Neutrophil (primary cell): Measurements from ENCODE around the gene EID1.

Experiments used
- H3K27ac ChIP-seq: fragments of 200-600 bp; sonication (generic); 2 replicates; pipeline ENCODE4 v1.5.1; 2016; ENCODE audit warnings: mild to moderate bottlenecking, moderate library complexity
- H3K27me3 ChIP-seq: fragments of 200-600 bp; sonication (generic); 2 replicates; pipeline ENCODE4 v1.6.0; 2016; ENCODE audit warnings: mild to moderate bottlenecking
- H3K36me3 ChIP-seq: fragments of 200-600 bp; sonication (generic); 2 replicates; pipeline ENCODE4 v1.5.1; 2017
- H3K4me1 ChIP-seq, 2 experiments: fragments of 200-600 bp in 1 of 2; sonication (generic) in 1 of 2; 1 replicate in 1 of 2; 2 replicates in 1 of 2; pipeline versions ENCODE4 v1.5.1 to v1.6.1; 2013 to 2016; ENCODE audit warnings: low read depth in 1 of 2, low read length in 1 of 2, mild to moderate bottlenecking in 1 of 2, moderate library complexity in 1 of 2; ENCODE audit not compliant: control insufficient read depth in 1 of 2, insufficient read depth in 1 of 2
- H3K4me3 ChIP-seq, 2 experiments: fragments of 200-600 bp in 1 of 2; sonication (generic) in 1 of 2; 1 replicate in 1 of 2; 2 replicates in 1 of 2; pipeline ENCODE4 v1.5.1; 2013 to 2016; ENCODE audit warnings: low read depth in 1 of 2, low read length in 1 of 2, mild to moderate bottlenecking in 1 of 2, moderate library complexity in 1 of 2
- H3K9me3 ChIP-seq: fragments of 200-600 bp; sonication (generic); 2 replicates; pipeline ENCODE4 v1.5.1; 2016
- TF ChIP-seq, protein P1 (sequence below): fragments of 200-600 bp; sonication (generic); IDR thresholded peaks from 2 replicates; pipeline ENCODE4 v1.5.1; 2016; ENCODE audit warnings: antibody characterized with exemption

The EID1 gene

DNA sequence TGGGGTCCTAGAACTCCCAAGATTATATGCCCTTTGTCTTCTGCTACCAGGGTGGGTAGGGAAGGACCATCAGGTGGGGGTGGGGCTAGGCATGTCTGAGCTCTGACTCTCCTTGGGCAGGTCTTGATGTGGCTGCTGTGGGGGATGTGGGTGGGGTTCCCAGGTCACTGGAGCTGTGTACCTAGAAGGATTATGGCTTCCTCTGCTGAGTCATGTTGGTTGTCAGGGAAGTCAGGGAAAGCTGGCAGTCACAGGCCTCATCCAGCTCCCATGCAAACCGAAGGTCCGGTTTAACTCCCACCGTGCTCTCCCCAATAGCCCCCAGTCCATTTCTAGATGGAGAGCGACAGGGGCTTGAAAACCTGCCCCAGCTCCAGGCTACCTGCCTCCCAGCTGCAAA lies 35.2 kb downstream of the EID1 start:
- no peaks in the 10 kb centered on the region for H3K4me1 ChIP-seq
- peaks cover 10% of the 10 kb centered on the region for H3K27me3 ChIP-seq
- no peaks in the 10 kb centered on the region for H3K9me3 ChIP-seq
- no peaks in the 10 kb centered on the region for H3K36me3 ChIP-seq
- TF ChIP-seq, protein P1, sequence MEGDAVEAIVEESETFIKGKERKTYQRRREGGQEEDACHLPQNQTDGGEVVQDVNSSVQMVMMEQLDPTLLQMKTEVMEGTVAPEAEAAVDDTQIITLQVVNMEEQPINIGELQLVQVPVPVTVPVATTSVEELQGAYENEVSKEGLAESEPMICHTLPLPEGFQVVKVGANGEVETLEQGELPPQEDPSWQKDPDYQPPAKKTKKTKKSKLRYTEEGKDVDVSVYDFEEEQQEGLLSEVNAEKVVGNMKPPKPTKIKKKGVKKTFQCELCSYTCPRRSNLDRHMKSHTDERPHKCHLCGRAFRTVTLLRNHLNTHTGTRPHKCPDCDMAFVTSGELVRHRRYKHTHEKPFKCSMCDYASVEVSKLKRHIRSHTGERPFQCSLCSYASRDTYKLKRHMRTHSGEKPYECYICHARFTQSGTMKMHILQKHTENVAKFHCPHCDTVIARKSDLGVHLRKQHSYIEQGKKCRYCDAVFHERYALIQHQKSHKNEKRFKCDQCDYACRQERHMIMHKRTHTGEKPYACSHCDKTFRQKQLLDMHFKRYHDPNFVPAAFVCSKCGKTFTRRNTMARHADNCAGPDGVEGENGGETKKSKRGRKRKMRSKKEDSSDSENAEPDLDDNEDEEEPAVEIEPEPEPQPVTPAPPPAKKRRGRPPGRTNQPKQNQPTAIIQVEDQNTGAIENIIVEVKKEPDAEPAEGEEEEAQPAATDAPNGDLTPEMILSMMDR = no peak
- no peak overlapping the region for H3K4me3 ChIP-seq
- H3K27ac ChIP-seq = no peak overlapping the region

GRCh38 chr15:48914717-48915116 lies 36.8 kb downstream of the EID1 start:
- Histone ChIP-seq H3K4me1 (no peaks in the 10 kb centered on the region), H3K9me3 (no peaks in the 10 kb centered on the region), H3K36me3 (no peaks in the 10 kb centered on the region), H3K4me3 (no peak overlapping the region), H3K27ac (no peak overlapping the region), H3K27me3 (peaks cover 11% of the 10 kb centered on the region)
- TF ChIP-seq, protein P1 = no peak

- no peaks in the 10 kb centered on the region for H3K36me3 ChIP-seq
- H3K4me1 ChIP-seq = no peaks in the 10 kb centered on the region
- TF ChIP-seq, protein P1 = no peak
- H3K9me3 ChIP-seq = no peaks in the 10 kb centered on the region
- peaks cover 11% of the 10 kb centered on the region for H3K27me3 ChIP-seq
- H3K27ac ChIP-seq = no peak overlapping the region
- no peak overlapping the region for H3K4me3 ChIP-seq
Observed at GRCh38 chr15:48915861-48916260, 37.9 kb downstream of the EID1 start.

DNA sequence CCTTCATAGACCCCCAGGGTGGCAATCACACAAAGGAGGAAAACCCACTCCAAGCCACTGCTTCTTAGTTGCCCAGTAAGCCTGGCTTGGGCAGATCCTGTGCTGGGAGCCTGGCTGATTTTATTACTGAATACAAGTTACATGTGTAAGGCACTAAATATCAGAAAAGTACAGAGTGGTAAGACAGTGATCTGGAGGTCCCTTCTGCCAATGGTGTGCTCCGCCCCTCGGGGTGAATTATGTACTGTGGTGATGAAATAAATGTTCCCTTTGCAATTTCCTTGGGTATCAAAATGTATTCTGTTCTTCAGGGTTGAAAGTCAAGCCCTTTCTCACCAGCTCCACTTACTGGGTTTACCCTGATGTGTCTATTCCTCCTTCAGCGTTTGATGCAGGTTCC lies 38.8 kb downstream of the EID1 start:
- H3K9me3 ChIP-seq = no peaks in the 10 kb centered on the region
- H3K27ac ChIP-seq = no peak overlapping the region

GRCh38 chr15:48922046-48922445 lies 44.1 kb downstream of the EID1 start:
- no peaks in the 10 kb centered on the region for H3K4me1 ChIP-seq
- peaks cover 15% of the 10 kb centered on the region for H3K27me3 ChIP-seq
- H3K27ac ChIP-seq = no peak overlapping the region
- TF ChIP-seq, protein P1 = no peak
- no peaks in the 10 kb centered on the region for H3K36me3 ChIP-seq
- no peaks in the 10 kb centered on the region for H3K9me3 ChIP-seq
- no peak overlapping the region for H3K4me3 ChIP-seq

More for the DNA sequence above, 38.8 kb downstream of the EID1 start:
- peaks cover 11% of the 10 kb centered on the region for H3K27me3 ChIP-seq
- no peaks in the 10 kb centered on the region for H3K4me1 ChIP-seq
- TF ChIP-seq, protein P1 = no peak
- H3K36me3 ChIP-seq = no peaks in the 10 kb centered on the region
- H3K4me3 ChIP-seq = no peak overlapping the region
